HG02938 (cell line): ENCODE measurements around the gene LRRC49.
"Not testable (repeated sequence)": the region's sequence is repeated elsewhere in the genome, so short reads cannot be mapped to it uniquely, and the experiment has no call there.

ENCODE experiments used
- ATAC-seq: cut with Tn5 transposase; IDR thresholded peaks from one replicate; pipeline ENCODE4 v1.9.1; 2021; ENCODE audit warnings: mild to moderate bottlenecking, moderate library complexity; ENCODE audit not compliant: unreplicated experiment

Gene LRRC49

DNA sequence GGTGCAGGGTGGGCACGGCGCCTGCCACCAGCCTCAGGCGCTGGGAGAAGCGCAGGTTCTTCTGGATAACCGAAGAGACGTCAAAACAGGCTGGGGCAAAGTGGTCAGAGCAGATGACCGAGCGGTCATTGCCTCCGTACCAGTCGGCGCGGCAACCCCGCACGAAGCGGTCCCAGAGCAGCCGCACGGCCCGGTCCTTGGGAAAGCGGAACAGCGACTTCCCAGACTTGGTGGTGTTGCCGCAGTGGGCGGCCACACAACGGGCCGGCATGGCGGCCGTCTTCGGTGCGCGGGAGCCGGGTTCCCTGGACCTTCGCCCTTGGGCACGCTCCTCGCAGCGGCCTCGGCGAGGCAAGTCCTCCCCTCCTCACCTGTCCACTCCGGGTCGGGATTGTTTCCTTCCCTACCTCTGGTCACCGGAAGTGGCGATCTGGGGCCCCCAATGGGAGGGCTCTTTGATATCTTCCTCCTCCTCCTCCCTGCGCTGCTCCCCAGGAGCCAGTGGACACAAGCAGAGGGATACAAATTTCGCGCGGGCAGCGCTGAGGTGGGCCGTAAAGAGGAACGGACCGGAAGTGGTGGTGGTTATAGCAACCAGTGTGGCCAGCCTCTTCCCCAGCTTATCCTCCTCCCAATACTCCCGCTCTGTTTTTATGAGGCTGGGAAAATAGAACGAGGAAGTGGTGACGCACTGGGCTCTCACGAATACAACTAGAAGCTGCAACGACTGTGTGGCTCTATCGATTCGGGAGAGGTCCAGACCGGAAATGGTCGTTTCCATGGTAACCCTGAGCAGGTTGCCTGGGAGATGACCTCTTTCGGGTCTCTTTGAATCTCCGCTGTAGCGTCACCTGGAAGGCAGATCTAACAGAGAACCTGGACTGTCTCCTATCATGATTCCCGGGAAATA lies at the start of gene LRRC49, which contains the start of gene THAP10:
LRRC49 (plus strand) TSS at position 825 of the 910 bp plus-strand sequence; CDS start at position 894, 69 bp downstream.
THAP10 (minus strand) TSS at position 432 of the 910 bp plus-strand sequence; CDS start at position 271, 161 bp downstream.
- ATAC-seq: peak; percentile 79

DNA sequence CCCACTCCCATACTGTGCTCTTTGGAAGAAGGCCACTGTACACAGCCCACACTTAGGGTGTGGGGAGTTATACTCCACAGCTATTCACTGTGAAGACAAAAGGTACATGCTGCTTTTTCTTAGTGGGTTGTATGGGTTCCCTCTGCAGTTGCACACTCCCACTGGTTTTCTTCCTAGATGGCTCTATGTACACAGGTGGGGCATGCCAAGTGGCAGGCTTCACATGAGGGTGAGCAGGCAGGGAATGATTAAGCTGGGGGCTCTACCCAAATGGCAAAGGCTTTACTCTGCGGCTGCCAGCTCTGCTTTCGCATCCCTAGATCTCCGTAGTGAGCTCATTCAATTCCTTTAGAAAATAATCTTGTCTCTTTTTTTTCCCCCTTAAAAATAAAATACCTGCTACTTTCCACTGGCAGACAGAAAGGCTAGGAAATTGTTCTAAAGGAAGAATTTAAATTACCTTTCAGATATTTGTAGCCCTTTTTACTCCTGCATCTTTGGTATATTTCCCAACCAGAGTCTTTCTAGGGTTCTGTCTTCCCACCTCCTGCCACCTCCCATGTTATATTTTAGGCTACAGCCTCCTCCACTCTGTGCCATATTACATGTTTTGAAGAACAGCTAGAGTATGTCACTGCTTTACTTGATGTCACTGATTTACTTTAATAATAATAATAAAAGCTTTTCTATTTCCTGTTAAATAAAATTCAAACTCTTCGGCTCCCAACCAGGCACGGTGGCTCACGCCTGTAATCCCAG lies 46.8 kb upstream of the LRRC49 start:
- no peak for ATAC-seq

GRCh38 chr15:70851889-70852288 lies 40.7 kb upstream of the LRRC49 start:
- no peak for ATAC-seq

GRCh38 chr15:70852501-70853317 lies 39.9 kb upstream of the LRRC49 start:
- no peak for ATAC-seq

- no peak for ATAC-seq
Observed at GRCh38 chr15:70853318-70853972, 39.2 kb upstream of the LRRC49 start.

DNA sequence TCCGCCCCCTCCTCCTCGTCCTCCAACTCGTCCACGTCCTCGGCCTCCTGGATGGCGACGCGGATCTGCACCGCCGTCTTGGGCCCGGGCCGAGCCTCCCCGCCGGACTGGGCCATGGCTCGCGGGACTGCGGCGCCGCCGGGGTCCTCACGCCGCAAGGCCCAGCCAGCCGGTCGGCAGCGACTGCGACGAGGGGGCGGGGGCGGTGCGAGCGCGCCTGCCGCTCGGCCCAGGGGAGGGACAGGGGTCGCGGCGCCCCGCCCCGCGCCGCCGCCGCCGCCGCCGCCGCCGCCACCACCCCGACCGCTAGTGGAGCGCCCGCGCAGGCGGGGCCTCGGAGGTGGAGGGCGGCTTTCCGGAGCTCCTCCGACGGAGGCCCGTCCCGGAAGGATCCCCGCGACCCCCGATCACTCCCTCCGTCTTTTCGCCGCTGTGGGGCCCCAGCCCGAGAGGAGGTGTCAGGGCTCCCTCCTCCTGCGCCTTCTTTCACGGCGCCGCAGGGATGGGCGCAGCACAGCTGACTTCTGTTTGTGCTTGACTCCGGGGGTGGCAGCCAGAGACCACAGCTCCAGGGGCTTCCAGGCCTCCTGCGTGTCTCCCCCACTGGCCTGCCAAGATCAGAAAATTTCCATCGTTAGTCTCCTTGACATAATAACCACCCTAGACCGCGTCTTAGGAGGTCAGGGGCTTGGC lies 38.5 kb upstream of the LRRC49 start, which contains the start of gene LARP6:
LARP6 (minus strand) TSS at position 185 of the 693 bp plus-strand sequence; CDS start at position 116, 69 bp downstream.
- ATAC-seq: no peak

- no peak for ATAC-seq
Observed at GRCh38 chr15:70854666-70854976, 38.0 kb upstream of the LRRC49 start.

DNA sequence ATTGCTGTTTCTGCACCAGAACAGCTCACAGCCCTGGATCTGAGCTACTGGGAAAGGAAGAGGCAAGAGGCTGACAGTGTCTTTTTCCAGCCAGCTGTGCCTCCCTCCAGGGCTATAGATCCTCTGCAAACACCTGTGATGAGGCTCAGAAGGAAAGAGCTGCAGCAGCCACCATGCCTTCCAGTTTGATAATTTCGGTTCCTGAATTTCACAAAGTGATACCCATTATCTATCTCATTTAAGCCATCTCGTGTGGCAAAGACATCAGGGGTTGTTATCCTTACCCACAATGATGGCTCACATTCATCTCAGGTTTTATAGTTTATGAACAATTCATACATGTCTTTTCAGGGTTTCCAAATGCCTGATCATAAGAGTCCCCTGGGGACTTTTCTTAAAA lies 36.9 kb upstream of the LRRC49 start:
- ATAC-seq: no peak

- no peak for ATAC-seq
Observed at GRCh38 chr15:70856177-70856883, 36.3 kb upstream of the LRRC49 start.

DNA sequence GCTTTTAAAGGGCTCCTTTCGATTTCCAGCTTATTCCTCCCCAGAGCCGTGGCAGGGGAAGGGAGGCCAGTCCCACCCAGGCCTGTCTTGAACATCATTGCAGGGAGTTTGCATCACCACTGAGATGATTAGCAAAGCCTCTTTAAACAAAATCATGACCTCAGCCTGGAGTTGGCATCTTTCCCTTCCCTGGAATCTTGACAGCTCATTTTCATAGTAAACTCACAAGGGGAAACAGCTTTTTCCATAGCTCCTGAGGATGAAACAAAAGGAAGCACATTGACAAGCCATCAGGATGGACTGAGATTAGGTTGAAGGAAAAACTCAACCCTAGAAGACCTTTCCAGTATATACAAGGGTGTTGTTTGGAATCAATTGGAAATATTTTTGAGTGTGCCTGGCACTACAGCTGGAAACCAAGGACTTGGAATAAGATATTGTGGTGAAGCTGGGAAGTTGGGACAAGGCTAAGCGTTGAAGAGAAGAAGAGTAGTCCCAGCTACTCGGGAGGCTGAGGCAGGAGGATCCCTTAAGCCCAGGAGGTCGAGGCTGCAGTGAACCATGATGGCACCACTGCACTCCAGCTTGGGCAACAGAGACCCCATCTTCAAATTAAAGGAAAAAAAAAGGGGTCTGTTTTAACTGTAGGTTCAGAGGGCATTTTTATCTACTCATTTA lies 35.6 kb upstream of the LRRC49 start:
- ATAC-seq: no peak

DNA sequence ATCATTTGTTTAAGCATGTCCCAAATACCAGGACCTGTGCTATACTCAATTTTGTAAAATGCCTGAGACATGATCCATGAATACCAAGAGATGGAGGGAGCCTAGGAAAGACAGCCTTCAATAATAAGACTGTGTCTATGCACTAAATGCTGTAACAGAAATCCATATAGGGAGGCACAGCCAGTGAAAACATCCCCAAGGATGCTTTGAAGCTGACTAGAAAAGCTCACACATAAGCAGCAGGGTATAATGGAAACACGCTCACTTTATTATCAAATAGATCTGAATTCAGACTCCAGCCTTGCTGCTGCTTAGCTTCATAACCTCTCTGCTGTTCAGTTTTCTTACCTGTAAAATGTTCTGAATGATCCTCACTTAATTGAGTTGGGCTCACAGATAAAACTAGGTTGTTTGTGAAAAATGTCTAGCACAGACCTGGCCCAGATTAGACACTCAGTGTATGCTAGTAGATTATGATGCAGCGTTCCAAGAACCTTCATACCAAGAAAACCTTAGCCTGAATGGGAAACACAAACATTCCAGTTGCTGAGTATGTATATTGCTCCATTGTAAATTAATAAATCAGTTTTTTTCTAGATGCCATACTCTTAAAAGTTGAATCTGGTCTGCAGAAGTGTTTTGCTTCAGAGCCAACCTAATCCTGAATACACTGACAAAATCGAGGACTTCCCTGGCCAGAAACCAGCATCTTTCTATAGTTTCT lies 34.9 kb upstream of the LRRC49 start:
- no peak for ATAC-seq

GRCh38 chr15:70858614-70859321 lies 33.9 kb upstream of the LRRC49 start:
- ATAC-seq: not testable (repeated sequence)

DNA sequence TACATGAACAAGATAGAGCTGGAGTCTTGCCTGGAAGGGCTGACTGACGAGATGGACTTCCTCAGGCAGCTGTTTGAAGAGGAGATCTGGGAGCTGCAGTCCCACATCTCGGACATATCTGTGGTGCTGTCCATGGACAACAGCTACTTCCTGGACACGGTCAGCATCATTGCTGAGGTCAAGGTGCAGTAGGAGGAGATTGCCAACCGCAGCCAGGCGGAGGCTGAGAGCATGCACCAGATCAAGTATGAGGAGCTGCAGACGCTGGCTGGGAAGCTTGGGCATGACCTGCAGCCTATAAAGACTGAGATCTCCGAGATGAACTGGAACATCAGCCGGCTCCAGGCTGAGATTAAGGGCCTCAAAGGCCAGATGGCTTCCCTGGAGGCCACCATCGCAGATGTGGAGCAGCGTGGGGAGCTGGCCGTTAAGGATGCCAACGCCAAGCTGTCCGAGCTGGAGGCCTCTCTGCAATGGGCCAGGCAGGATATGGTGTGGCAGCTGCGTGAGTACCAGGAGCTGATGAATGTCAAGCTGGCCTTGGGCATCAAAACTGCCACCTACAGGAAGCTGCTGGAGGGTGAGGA lies 33.2 kb upstream of the LRRC49 start:
- ATAC-seq: no peak

DNA sequence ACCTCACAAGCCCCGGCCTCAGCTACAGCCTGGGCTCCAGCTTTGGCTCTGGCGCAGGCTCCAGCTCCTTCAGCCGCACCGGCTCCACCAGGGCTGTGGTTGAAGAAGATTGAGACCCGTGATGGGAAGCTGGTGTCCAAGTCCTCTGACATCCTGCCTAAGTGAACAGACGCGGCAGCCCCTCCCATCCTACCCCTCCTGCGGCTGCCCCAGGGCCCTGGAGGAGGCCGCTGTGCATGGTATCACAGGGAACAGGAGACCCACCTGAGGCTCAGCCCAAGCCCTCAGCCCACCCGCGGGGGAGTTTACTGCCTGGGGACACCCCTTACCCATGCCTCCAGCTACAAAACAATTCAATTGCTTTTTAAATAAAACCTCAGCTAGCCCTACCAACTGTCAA lies 32.6 kb upstream of the LRRC49 start:
- no peak for ATAC-seq

DNA sequence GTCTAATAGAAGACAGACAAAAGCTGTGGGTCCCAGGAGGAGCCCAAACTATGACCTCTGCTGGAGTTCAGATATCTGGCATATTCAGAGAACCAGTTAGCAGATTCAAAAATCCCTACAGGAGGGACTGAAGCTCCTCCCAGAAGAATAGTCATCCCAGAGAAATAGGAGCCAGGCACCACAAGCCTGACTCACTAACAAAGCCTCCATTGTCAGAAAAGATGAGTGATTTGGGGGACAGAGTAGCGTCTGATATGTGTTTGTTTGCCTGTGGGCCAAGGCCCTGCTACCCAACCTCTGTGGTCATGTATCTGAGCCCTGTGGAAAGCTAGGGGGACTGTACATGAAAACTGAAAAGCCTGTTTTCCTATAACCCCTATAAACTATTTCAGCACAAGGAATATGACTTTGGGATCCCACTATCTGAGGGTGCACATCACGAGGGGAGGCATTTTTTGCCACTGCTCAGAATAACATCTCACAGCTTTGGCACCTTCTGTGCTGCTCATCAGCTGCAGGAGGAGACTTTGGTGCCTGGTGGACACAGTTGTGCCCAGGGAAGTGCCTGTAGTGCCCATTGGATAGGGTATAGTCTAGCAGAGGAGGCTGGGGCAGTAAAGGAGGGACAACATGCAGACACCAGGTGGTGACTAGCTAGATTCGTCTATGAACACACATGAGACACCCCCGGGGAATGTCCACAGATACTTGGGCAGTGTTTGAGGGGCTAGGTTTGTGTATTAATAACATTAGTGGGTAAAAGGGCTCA lies 29.0 kb upstream of the LRRC49 start:
- no peak for ATAC-seq

- ATAC-seq: no peak
Observed at GRCh38 chr15:70866982-70867641, 25.5 kb upstream of the LRRC49 start.
